Measurements from ENCODE around the gene CHAD. TPM values are rescaled to one million over a fixed set of nuclear protein-coding genes. Genes with fewer than 3 reads are reported as not detected.
A peak's percentile ranks its signal among the peaks of the same experiment; 100 is the strongest.

CHAD gene, protein sequence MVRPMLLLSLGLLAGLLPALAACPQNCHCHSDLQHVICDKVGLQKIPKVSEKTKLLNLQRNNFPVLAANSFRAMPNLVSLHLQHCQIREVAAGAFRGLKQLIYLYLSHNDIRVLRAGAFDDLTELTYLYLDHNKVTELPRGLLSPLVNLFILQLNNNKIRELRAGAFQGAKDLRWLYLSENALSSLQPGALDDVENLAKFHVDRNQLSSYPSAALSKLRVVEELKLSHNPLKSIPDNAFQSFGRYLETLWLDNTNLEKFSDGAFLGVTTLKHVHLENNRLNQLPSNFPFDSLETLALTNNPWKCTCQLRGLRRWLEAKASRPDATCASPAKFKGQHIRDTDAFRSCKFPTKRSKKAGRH
- not detected for total RNA-seq

DNA sequence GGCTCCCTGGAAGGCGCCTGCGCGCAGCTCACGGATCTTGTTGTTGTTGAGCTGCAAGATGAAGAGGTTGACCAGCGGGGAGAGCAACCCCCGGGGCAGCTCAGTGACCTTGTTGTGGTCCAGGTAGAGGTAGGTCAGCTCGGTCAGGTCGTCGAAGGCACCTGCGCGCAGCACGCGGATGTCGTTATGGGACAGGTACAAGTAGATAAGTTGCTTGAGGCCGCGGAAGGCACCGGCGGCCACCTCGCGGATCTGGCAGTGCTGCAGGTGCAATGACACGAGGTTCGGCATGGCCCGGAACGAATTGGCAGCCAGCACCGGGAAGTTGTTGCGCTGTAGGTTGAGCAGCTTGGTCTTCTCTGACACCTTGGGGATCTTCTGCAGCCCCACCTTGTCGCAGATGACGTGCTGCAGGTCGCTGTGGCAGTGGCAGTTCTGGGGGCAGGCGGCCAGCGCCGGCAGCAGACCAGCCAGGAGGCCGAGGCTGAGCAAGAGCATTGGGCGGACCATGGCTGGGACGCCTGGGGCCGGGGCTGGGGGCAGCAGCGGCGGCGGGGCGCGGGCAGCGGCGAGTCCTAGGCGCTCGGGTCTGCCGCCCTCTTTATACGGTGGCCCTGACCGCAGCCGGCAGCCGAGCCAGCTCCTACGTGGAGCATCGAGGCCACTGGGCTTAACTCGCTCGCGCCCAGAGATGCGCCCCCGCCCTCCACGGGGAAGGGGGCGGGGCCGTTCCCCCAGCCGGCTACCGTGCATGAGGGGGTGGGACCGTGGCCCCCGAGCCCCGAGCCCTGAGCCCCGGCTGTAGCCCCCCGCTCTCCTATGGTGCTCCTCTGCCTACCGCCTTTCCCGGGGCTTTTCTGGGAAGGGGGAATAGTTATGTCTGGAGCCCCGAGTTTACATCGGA lies at the start of gene CHAD:
CHAD (minus strand) TSS at position 577 of the 904 bp plus-strand sequence; CDS start at position 510, 67 bp downstream.
- DNase-seq = no peak

DNA sequence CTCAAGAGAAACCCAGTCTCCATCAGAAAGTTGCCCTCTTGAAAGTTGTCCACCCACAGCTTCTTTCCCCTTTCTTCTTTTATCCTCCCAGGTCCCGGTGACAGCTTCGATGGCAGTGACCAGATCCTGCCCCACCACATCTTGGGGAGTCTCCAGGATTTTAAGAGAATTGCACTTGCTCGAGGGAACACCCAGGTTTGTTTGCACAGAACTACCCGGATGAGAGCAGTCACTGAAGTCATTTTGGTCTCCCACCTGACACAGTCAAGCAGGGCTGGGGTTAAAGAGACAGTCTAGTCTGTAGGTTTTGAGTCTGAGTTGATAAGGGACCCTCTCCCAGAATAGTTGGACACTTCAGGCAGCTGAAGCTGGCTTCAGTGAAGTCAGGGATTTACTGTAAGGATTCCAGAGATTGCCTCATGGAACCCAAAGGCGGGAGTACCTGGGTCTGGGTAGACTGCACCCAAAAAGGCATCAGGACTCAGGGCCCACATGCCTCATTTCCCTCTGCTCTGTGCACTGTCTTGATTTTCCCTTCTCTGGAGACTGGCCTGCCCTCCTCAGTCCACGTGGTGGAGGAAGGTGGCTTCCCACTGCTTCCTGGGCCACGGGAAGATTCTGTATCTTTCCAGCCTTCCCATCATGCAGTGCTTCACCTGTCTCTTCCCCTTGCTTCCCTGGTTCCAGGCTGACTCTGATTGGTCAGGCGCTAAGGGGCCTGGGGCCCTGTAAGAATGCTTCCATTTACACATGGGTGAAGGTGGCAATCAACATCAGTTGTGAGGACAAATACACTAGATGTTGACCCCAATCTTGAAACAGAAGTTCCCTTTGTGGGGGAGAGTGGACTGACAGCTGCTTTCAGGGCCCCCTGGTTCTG lies 49.1 kb upstream of the CHAD start:
- no peak for DNase-seq

DNA sequence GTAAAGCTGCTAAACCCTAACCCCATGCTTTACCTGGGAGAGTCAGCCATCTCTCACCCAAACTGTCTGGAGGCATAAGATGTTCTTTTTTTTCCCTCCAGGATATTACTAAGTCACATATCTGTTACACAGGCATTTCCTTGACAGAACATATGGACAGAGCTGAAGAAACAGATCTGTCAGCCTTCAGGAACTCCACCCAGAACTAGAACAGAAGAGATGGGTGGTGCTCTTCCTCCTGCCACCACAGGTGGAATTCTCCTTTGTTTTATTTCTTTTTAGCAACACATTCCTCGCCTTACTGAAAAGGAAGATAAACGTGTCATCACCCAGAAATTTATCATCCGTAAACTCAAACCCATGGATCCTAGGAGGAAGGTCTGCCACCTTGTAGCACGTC lies 48.3 kb upstream of the CHAD start:
- no peak for DNase-seq

DNA sequence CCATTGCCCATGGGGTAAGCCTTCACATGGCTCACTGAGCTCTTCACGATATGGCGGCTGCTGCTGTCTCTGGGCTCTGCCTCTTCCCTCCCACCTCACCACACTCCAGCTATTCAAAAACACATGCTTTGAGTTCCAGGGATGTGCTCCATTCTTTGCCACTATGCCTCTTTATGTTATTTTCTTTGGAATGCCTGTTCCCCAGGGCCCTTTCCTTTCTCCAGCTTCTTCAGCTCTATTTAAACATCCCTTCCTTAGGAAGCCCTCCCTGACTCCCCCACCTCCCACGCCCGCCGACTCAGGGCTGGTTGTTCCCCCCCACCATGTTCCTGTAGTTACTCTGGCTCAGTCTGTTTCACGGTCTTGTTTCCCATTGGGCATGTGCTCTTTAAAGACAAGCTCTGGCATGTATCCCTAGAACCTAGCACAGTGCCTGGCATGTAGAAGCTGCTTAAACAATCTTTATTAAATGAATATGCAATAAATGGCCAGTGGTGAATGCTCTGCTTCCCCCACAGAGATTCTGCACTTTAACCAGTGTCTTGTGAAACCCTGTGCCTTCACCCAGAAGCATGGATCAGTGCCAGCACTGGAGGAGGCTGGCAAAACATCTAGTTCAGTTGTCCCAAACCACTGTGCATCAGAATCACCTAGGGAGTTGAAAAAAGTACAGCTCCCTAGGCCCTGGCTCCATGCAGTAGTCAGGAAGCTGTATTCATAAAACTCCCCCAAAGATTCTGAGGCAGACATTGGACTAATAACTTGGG lies 46.4 kb upstream of the CHAD start:
- no peak for DNase-seq

DNA sequence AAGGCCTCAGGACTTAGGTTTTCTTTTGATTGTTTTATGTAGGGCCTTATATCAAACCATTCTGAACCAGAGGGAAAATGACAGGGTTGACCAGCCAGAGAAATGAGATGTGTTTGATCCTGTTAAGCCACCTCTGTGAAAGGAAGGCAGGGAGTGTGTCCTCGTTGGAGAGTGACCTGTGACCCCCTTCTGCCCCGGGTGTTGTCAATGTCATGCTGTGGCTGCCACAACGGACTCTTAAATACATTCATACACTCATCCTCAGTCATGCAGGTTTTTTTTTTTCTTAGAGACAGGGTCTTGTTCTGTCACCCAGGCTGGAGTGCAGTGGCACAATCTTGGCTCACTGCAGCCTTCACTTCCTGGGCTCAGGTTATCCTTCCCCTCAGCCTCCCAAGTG lies 45.7 kb upstream of the CHAD start:
- DNase-seq = no peak

DNA sequence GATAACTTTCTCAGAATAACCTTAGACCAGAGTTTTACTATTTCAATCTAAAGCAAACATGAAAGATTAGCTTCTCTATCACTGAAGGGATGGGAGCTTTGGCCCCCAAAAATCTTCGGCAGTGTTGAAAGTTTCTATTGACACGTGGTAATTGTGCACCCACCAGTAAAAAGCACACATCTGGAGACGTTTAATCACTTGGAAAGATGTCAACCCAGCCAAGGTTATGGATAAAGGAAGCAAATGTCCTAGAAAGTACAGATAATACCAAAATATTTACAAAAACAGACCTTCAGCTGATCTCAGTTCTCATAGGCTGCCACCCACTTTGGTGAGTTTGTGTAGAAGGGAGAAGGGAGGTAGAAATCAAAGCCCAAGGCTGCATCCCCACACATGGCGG lies 44.8 kb upstream of the CHAD start:
- no peak for DNase-seq

DNA sequence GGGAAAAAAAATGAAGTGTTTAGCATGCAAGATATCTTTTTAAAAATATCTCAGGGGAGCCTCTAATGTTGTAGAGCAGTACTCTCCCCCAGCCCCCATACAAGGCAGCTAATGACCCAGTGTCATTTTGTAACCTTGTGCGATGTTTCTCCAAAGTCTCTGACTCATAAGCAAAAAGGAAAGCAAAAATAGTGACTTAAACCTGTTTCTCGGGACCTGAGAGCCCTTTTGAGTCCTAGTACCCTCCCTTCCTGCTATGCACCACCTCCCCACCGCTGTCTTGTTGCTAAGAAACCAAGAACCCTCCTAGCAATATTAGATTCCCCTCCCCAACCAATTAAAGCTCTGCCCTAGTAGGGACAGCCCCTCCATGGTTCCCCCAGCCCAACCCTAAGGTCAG lies 42.4 kb upstream of the CHAD start:
- no peak for DNase-seq

DNA sequence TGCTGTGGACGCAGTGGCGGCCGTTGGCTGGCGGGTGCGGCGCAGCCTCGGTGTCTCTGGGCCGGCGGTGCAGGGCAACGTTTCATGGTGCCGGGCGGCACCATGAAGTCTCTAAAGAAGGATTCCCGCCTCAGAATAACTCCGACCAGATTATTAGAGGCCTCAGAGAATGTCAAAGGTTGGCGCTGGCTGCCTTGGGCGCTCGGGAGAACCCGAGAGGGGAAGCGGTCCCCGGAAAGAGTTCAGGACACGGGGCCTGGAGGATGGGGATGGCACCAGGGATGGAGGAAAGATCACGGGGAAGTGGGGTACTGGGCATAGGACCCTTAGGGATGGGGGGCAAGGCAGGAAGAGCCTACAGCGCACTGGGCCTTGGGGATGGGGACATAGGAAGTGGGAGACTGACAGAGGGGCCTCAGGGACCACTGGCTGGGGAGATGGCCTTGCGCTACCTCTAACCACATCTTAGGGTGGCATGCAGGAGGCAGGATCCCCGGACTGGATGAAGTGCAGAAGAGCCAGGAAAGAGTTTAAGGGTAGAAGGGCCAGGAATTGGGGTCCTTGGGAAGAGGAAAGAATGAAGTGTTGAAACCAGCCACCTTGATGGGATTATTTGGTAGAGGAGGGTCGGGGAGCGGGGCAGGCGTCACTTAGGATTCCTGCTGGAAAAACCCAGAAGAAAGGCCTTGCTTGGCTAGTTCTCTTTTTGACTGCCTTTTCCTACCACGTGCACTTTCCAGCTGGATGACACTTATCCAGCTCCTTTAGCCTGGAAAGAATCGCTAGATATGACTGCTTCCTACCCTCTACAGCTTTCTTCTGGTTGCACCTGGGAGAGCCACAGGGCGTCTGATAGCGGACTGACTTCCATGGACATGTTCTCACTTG lies 40.1 kb upstream of the CHAD start:
- DNase-seq = no peak

DNA sequence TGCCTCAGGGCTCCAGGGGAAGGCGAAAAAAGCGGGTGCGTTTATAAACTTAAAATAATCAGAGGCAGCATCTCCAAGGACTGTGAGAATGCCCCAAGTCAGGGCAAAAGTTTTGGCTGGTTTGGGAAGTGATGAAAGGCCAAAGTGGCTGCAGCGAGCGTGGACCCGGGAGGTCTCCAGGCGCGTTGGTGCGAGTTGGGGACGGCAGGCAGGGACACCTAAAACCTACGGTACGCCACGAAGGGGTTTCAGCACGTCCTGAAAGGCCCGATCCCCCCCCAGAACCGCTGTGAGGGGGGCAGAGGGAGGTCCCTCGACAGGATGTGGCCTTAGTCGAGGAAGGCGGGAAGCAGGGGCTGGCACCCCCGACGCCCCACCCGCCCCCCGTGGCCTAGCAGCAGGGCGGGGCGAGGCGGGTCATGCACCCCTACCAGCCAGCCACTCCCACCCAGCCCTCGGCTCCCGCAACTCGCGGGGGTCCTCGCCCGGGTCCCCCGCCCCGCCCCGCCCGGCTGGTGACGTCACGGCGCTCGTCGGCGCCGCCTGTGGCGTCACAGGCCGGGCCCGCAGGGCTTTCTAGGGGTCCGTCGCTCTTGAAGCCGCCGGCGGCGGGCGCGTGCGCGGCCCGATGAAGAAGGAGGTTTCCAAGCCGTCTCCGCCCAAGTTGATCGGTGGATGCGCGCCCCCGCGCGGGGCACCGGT lies 39.3 kb upstream of the CHAD start, which contains the start of gene MYCBPAP:
MYCBPAP (plus strand) TSS at position 569 of the 702 bp plus-strand sequence. CDS start 236 bp downstream, outside the sequence.
- DNase-seq = peak; percentile 75

DNA sequence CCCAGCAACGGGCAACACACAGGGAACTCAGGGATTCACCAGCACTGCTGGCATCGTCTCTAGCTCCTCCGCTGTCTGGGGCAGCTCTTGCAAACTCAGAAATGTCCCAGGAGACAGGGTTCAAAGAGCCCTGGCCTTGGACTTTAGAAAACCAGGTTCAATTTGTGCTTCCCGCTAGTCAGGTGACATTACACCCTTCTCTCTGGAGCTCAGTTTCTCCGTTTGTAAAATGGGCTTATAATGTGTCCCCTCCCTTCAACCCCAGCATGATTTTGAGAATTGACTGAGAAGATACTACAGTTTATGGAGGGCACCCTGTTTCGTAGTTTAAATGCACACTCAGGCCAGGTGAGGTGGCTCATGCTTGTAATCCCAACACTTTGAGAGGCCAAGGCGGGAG lies 37.6 kb upstream of the CHAD start:
- DNase-seq = no peak

DNA sequence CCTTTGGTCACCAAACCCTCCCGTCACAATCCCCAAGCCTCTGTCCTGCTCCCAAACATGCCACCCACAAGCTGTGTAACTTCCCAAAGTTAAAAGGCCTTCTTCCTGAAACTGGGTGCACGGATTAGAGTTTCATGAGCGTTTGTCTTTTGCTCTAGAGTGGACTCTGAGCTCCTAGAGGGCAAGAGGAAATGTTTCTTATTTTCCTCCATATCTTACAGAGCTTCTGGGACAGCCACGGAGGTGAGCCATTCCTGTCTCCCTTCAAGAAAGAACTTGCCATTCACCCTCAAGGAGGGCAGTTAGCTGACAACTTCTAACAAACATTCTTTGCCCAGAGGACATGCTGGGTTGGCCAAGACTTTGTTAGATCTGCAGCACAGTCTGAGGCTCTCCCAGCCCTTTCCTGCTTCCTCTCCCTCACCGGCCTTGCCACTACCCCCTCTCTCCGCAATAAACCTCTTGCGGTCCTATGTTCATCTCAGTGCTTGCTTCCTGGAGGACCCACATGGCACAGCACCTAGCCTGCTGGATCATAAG lies 37.0 kb upstream of the CHAD start:
- no peak for DNase-seq

DNA sequence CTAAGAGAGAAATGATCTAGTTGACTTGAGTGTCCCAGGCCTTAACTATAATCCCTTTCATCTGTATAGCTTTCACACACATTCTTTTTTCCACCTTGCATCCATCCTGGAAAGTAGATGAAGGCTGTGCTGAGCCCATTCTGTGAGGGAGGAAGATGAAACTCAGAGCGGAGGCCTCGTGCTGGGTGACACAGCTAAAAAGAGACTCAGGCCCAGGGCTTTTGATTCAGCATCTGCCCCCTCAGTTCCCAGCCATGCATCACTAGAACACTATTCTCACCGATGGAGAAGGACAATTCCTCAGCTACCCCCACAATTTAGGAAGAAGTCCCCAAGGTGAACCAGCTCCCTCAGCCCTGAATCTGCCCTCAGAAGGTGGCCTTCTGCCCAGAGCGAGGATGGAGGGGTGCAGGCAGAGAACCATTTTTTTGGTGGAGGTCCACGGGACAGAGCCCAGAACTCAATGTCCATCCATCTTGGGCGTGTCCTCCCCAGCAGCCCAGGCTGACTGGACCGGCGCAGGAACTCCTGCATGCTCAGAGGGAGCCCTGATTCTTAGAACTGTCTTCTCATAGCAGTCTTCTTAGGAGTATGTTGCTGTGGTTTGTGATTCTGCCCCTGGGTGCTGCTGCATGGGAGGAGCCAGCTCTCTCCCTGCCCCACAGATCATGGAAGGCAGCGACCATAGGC lies 33.8 kb upstream of the CHAD start:
- no peak for DNase-seq

DNA sequence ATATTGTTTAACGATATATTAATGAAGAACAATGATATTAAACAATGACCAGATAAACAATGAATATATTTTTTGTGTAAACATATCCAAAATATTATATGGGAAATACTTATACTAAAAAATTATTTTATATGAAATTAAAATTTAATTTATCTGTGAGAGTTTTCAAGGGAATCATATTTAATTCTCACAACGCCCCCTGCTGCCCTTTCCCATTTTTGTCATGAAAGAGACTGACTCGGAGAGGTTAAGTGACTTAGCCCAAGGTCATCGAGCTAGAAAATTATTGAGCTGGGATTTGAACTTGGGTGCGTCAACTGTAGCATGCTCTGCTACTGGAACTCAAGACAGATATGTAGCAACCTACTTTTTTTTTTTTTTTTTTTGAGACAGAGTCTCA lies 32.4 kb upstream of the CHAD start:
- DNase-seq = no peak

DNA sequence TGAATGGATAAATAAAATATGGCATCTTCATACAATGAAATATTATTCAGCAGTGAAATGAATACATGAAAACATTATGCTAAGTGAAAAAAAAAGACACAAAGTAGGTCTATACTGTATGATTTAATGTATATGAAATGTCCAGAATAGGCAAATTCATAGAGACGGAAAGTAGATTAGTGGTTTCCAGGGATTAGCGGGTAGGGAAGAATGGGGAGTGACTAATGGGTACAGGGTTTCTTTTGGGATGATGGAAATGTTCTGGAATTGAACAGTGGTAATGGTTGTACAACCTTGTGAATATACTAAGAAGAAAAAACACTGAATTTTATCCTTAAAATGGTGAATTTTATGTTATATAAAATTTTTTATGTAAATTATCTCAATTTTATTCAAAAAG lies 31.0 kb upstream of the CHAD start:
- DNase-seq = no peak

DNA sequence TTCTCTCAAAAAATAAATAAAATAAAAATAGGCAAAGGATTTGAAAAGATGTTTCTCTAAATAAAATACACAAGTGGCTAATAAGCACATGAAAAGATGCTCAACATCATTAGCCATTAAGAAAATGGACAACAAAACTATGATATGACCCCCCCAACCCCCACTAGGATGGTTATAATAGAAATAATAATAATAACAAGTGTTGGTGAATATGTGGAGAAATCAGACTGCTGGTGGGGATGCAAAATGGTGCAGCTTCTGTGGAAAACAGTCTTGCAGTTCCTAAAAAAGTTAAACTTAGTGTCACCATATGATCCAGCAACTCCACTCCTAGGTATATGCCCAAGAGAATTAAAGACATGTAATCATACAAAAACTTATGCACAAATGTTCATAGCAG lies 30.6 kb upstream of the CHAD start:
- DNase-seq = no peak

DNA sequence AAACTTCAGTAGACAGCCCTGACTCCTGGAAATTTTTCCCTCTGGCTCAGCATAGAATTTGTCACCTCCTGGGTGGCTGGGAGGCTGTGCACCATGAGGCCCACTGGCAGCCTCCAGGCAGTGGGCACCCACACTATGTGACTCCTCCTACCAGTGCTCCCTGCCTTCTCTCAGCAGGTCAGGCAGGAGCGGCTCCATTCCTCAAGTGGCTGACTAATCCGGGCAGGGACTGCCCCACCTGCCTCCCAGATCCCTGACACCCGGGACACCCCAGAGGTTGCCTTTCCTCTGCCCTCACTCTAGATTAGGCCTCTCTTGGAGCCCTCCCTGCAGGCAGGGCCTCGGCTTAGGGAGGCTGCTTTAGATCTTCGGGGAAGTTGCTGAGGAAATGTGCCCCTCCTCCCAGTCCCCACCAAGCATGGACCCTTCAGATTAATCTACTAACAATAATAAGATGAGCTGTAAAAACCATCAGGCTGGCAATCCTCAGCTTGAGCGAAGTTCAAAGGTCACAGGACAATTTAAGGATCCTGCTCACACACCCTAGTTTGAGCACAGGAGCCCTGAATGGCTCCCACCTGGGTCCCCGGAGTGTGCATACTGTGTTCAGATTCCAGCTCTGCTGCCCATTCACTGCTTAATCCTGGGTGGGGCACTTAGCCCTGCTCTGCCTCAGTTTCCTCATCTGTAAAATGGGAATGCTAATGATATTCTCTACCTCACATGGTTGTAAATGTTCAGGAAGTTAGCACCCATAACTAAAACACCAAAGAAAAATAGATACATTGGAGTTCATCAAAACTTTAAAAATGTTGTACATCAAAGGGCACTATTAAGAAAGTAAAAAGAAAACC lies 29.6 kb upstream of the CHAD start:
- no peak for DNase-seq

DNA sequence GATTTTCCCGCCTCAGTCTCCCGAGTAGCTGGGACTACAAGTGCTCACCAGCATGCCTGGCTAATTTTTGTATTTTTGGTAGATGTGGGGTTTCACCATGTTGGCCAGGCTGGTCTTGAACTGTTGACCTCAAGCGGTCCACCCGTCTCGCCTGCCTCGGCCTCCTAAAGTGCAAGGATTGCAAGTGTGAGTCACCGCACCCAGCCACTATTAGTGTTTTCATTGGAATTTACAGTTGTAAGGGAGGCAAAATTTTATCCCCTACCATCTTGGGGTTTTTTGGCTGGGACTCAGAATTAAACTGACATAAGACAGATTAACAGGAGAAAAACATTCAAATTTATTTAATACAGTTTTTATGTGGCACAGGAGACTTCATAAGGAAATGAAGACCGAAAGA lies 27.2 kb upstream of the CHAD start:
- no peak for DNase-seq

DNA sequence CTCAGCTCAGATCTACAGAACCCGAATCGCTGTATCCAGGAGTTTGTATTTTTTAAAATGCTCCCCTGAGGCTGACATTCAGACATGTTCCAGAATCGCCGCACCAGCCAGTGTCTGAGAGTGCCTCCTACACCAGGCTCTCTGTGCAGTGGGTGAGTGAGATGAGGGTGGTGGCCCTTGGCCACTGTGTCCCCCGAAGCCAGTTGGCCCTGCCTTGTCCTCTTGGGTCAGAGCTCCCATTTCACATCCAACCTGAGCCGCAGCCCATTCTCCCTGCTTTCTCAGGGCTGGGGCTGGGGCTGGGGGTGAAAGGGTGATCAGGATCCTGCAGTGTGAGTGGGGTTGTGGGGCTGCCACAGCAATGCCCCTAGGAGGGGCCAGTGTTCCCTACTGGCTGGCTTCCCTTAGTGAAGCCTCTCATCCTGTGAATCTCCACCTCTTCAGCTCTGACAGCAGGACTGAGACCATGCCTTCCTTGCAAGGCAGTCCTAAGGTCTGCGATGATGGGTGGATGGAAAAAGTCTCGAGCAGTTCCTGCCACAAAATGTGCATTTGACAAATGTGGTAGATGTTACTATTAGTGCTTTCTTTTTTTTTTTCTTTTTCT lies 26.6 kb upstream of the CHAD start:
- no peak for DNase-seq
